ENCODE measurements around the gene PERM1. TPM values are rescaled to one million over a fixed set of nuclear protein-coding genes. Genes with fewer than 3 reads are reported as not detected.

Gene PERM1
- total RNA-seq, 2 donors from 2014 or later: not detected

GRCh38 chr1:935751-936231, 46.1 kb downstream of the PERM1 start:
- TF ChIP-seq, protein P1, sequence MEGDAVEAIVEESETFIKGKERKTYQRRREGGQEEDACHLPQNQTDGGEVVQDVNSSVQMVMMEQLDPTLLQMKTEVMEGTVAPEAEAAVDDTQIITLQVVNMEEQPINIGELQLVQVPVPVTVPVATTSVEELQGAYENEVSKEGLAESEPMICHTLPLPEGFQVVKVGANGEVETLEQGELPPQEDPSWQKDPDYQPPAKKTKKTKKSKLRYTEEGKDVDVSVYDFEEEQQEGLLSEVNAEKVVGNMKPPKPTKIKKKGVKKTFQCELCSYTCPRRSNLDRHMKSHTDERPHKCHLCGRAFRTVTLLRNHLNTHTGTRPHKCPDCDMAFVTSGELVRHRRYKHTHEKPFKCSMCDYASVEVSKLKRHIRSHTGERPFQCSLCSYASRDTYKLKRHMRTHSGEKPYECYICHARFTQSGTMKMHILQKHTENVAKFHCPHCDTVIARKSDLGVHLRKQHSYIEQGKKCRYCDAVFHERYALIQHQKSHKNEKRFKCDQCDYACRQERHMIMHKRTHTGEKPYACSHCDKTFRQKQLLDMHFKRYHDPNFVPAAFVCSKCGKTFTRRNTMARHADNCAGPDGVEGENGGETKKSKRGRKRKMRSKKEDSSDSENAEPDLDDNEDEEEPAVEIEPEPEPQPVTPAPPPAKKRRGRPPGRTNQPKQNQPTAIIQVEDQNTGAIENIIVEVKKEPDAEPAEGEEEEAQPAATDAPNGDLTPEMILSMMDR (conservative IDR thresholded peaks at IDR 0.05): no peak
- H3K27ac ChIP-seq (ENCODE audit: low read depth, low read length): no peak overlapping the region
- 0 to 14% methylated on average over 5 to 30 of the region's 30 CpGs for WGBS, 2 experiments (ENCODE audit: insufficient coverage in 1 of 2, insufficient read length in 1 of 2)
- H3K27me3 ChIP-seq (ENCODE audit: control insufficient read depth, insufficient read depth, low read length, poor library complexity, severe bottlenecking): peaks cover 27% of the 10 kb centered on the region
- Mint-ChIP-seq H3K27ac (peak overlapping the region; percentile 78), H3K9me3 (no peaks in the 10 kb centered on the region), H3K4me3 (peak overlapping the region; percentile 36), H3K4me1 (peaks cover 31% of the 10 kb centered on the region), H3K36me3 (ENCODE audit: low read depth) (peaks cover 5% of the 10 kb centered on the region), H3K27me3 (ENCODE audit: insufficient read depth) (peaks cover 42% of the 10 kb centered on the region)
- peak; percentile 88 for DNase-seq
- H3K4me1 ChIP-seq (ENCODE audit: control insufficient read depth, insufficient read depth, low read length): peaks cover 27% of the 10 kb centered on the region
- no peak overlapping the region for H3K9ac ChIP-seq (ENCODE audit: extremely low read depth, low read length, poor library complexity, severe bottlenecking)
- H3K4me3 ChIP-seq (ENCODE audit: low read length): no peak overlapping the region
- H3K36me3 ChIP-seq (ENCODE audit: control insufficient read depth, insufficient read depth, low read length): no peaks in the 10 kb centered on the region
- no peaks in the 10 kb centered on the region for H3K9me3 ChIP-seq (ENCODE audit: control insufficient read depth, low read length)

DNA sequence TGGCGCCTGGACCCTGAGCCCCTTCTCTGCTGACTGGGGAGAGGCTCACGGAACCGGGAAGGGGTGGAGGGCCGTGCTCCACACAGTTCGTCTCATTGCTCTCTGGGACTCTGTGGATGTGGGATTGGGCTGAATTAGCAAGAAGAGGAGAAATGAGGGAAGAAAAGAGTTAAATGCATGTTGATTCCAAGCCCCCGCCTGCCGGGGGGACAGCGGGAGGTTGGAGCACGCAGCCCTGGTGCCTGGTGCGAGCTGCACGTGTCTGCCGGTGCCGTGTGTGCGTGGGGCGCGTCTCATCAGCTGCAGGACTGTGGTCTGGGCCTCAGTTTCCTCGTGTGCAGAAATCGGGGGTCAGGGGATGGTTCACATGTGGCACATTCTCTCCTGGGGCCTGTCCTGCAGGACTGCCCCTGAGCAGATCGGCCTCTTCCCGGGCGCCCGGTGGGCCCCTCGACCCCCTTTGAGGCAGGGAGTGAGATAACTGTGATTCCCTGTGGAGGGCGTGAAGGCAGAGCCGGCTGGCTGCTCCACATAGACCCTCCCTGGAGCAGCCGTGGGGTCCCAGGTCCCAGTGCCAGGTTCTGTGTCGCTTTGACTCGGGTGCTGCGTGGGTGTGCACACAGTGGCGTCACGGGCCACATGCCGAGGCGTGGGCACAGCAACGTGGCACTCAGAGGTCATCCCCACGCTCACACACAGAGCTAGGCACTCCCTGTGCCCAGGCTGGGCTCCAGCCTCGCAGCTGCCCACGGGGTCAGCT, 46.7 kb downstream of the PERM1 start:
- Histone ChIP-seq H3K9me3 (ENCODE audit: control insufficient read depth, low read length) (no peaks in the 10 kb centered on the region), H3K4me1 (ENCODE audit: control insufficient read depth, insufficient read depth, low read length) (peaks cover 23% of the 10 kb centered on the region), H3K36me3 (ENCODE audit: control insufficient read depth, insufficient read depth, low read length) (no peaks in the 10 kb centered on the region), H3K9ac (ENCODE audit: extremely low read depth, low read length, poor library complexity, severe bottlenecking) (no peak overlapping the region), H3K27me3 (ENCODE audit: control insufficient read depth, insufficient read depth, low read length, poor library complexity, severe bottlenecking) (peaks cover 27% of the 10 kb centered on the region), H3K4me3 (ENCODE audit: low read length) (no peak overlapping the region), H3K27ac (ENCODE audit: low read depth, low read length) (no peak overlapping the region)
- peak overlapping the region; percentile 36 for H3K4me3 Mint-ChIP-seq
- peak overlapping the region; percentile 78 for H3K27ac Mint-ChIP-seq
- peak; percentile 56 for DNase-seq
- H3K4me1 Mint-ChIP-seq: peaks cover 31% of the 10 kb centered on the region
- peaks cover 44% of the 10 kb centered on the region for H3K27me3 Mint-ChIP-seq (ENCODE audit: insufficient read depth)
- H3K36me3 Mint-ChIP-seq (ENCODE audit: low read depth): peaks cover 5% of the 10 kb centered on the region
- TF ChIP-seq, protein P1 (conservative IDR thresholded peaks at IDR 0.05): no peak
- no peaks in the 10 kb centered on the region for H3K9me3 Mint-ChIP-seq
- 19% methylated on average over 11 to 37 of the region's 37 CpGs for WGBS, 2 experiments (ENCODE audit: insufficient coverage in 1 of 2, insufficient read length in 1 of 2)

- H3K27me3 Mint-ChIP-seq (ENCODE audit: insufficient read depth): peaks cover 53% of the 10 kb centered on the region
- no peak overlapping the region for H3K27ac Mint-ChIP-seq
- DNase-seq: peak; percentile 53
- Histone ChIP-seq H3K9ac (ENCODE audit: extremely low read depth, low read length, poor library complexity, severe bottlenecking) (no peak overlapping the region), H3K9me3 (ENCODE audit: control insufficient read depth, low read length) (no peaks in the 10 kb centered on the region), H3K4me3 (ENCODE audit: low read length) (no peak overlapping the region), H3K27me3 (ENCODE audit: control insufficient read depth, insufficient read depth, low read length, poor library complexity, severe bottlenecking) (peaks cover 32% of the 10 kb centered on the region), H3K36me3 (ENCODE audit: control insufficient read depth, insufficient read depth, low read length) (no peaks in the 10 kb centered on the region), H3K27ac (ENCODE audit: low read depth, low read length) (no peak overlapping the region), H3K4me1 (ENCODE audit: control insufficient read depth, insufficient read depth, low read length) (peaks cover 12% of the 10 kb centered on the region)
- no peak overlapping the region for H3K4me3 Mint-ChIP-seq
- 20 to 46% methylated on average over 1 to 10 of the region's 10 CpGs for WGBS, 2 experiments (ENCODE audit: insufficient coverage in 1 of 2, insufficient read length in 1 of 2)
- H3K4me1 Mint-ChIP-seq: peaks cover 23% of the 10 kb centered on the region
- peaks cover 12% of the 10 kb centered on the region for H3K36me3 Mint-ChIP-seq (ENCODE audit: low read depth)
- no peaks in the 10 kb centered on the region for H3K9me3 Mint-ChIP-seq
- TF ChIP-seq, protein P1 (conservative IDR thresholded peaks at IDR 0.05): no peak
Measured at GRCh38 chr1:933603-933940, 48.3 kb downstream of the PERM1 start.
